Suprapubic skin (tissue), 4 donors: ENCODE results near the gene PFDN6.

Source experiments
- EP300 ChIP-seq: sonication (generic); formaldehyde crosslinking; IDR thresholded peaks from one replicate; pipeline ENCODE4 v1.6.1; 2017; ENCODE audit warnings: antibody characterized with exemption
- POLR2A ChIP-seq, 2 donors: fragments of 450-650 bp; IDR thresholded peaks; one replicate each; pipeline ENCODE4 v1.6.1; 2017; ENCODE audit warnings: antibody characterized with exemption in 2 of 2, mild to moderate bottlenecking in 2 of 2, moderate library complexity in 2 of 2
- POLR2AphosphoS5 ChIP-seq, 3 donors: sonication (generic); formaldehyde crosslinking; IDR thresholded peaks; one replicate each; pipeline ENCODE4 v1.6.1; 2017; ENCODE audit warnings: antibody characterized with exemption in 3 of 3
- TF ChIP-seq, protein P1 (sequence below), 2 donors: fragments of 200-600 bp in 1 of 2; fragments of 450-650 bp in 1 of 2; sonication (generic) in 1 of 2; IDR thresholded peaks; one replicate each; pipeline ENCODE4 v1.5.1; 2016 to 2019; ENCODE audit warnings: antibody characterized with exemption in 2 of 2, mild to moderate bottlenecking in 1 of 2, moderate library complexity in 1 of 2

DNA sequence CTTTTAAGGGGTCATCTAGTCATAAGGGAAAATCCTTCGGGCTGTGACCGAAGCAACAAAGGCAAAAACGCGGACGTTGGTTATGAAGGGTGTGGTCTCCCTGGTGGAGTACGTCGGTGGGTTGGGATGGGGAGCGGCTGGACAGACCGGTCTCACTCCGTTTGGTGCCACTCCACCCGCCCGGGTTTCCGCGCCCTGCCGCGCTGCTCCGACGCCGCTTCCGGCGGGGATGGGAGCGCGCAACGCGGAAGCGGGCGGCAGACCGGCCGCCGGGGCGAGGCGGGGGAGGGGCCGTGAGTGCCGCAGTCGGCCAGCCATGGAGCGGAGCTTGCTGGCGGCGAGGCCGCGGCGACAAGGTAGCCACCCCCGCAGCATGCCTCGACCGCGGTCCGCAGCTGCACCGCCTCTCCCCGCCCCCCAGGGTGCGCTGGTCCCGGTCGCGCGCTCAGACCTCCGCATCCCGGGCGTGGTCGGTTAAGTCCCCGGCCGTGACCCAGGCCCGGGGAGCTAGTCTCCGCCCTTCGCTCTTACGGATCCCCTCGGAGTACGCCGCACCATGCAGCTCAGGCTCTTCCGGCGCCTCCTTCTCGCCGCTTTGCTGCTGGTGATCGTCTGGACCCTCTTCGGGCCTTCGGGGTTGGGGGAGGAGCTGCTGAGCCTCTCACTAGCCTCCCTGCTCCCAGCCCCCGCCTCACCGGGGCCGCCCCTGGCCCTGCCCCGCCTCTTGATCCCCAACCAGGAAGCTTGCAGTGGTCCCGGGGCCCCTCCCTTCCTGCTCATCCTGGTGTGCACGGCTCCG, 12.3 kb upstream of the PFDN6 start, which contains the start of gene B3GALT4:
- TF ChIP-seq POLR2A (IDR thresholded peaks at IDR 0.05) (peak; percentile 5 to 57), EP300 (no peak), POLR2AphosphoS5 (IDR thresholded peaks at IDR 0.05) (peak in 2 of 3 donors; percentile 25)
- TF ChIP-seq, protein P1, sequence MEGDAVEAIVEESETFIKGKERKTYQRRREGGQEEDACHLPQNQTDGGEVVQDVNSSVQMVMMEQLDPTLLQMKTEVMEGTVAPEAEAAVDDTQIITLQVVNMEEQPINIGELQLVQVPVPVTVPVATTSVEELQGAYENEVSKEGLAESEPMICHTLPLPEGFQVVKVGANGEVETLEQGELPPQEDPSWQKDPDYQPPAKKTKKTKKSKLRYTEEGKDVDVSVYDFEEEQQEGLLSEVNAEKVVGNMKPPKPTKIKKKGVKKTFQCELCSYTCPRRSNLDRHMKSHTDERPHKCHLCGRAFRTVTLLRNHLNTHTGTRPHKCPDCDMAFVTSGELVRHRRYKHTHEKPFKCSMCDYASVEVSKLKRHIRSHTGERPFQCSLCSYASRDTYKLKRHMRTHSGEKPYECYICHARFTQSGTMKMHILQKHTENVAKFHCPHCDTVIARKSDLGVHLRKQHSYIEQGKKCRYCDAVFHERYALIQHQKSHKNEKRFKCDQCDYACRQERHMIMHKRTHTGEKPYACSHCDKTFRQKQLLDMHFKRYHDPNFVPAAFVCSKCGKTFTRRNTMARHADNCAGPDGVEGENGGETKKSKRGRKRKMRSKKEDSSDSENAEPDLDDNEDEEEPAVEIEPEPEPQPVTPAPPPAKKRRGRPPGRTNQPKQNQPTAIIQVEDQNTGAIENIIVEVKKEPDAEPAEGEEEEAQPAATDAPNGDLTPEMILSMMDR (IDR thresholded peaks at IDR 0.05): peak; percentile 5 to 75
